CD14-positive monocyte (primary cell): ENCODE measurements around the gene STPG2. TPM values are rescaled to one million over a fixed set of nuclear protein-coding genes. Genes with fewer than 3 reads are reported as not detected.

Experiments used
- DNase-seq, 3 donors: peaks; one replicate each; pipeline ENCODE4 v3.0.0-alpha.2; 2011 to 2022
- H2AFZ ChIP-seq: 2 replicates; pipeline ENCODE4 v1.6.0; 2012; ENCODE audit warnings: mild to moderate bottlenecking, low read depth, low read length, inconsistent platforms; ENCODE audit not compliant: insufficient read depth, poor library complexity, severe bottlenecking
- H3K27ac ChIP-seq, 2 donors: 1 replicate in 1 of 2; 2 replicates in 1 of 2; pipeline ENCODE4 v1.5.1; 2012 to 2013; ENCODE audit warnings: low read length in 2 of 2, control low read depth in 1 of 2, inconsistent platforms in 1 of 2, low read depth in 1 of 2, mild to moderate bottlenecking in 1 of 2
- H3K27me3 ChIP-seq, 2 donors: one replicate each; pipeline versions ENCODE4 v1.6.0 to v1.6.1; 2011 to 2013; ENCODE audit warnings: low read length in 2 of 2; ENCODE audit not compliant: control insufficient read depth in 2 of 2, insufficient read depth in 2 of 2
- H3K36me3 ChIP-seq, 2 donors: replicated peaks in 1 of 2; 1 replicate in 1 of 2; 2 replicates in 1 of 2; pipeline versions ENCODE4 v1.5.1 to v1.6.1; 2012 to 2013; ENCODE audit warnings: low read length in 2 of 2, control low read depth in 1 of 2, inconsistent platforms in 1 of 2, mild to moderate bottlenecking in 1 of 2; ENCODE audit not compliant: insufficient read depth in 2 of 2, control insufficient read depth in 1 of 2
- H3K4me1 ChIP-seq, 2 donors: 1 replicate in 1 of 2; 2 replicates in 1 of 2; pipeline versions ENCODE4 v1.5.1 to v1.6.1; 2012 to 2013; ENCODE audit warnings: low read length in 2 of 2, control low read depth in 1 of 2, inconsistent platforms in 1 of 2, mild to moderate bottlenecking in 1 of 2, moderate library complexity in 1 of 2; ENCODE audit not compliant: insufficient read depth in 2 of 2, control insufficient read depth in 1 of 2
- H3K4me2 ChIP-seq: replicated peaks from 2 replicates; pipeline ENCODE3; 2012; ENCODE audit warnings: low read length, moderate library complexity, mild to moderate bottlenecking; ENCODE audit not compliant: poor library complexity, severe bottlenecking; ENCODE audit errors: extremely low read depth
- H3K4me3 ChIP-seq, 3 experiments: fragments of 200-600 bp in 1 of 3; sonication (generic) in 1 of 3; replicated peaks in 1 of 3; 1 replicate in 2 of 3; 2 replicates in 1 of 3; pipeline ENCODE4 v1.5.1; 2011 to 2013; ENCODE audit warnings: low read length in 3 of 3, mild to moderate bottlenecking in 3 of 3, control low read depth in 2 of 3, low read depth in 2 of 3, inconsistent platforms in 1 of 3, moderate library complexity in 1 of 3
- H3K79me2 ChIP-seq: 2 replicates; pipeline ENCODE4 v1.6.0; 2012; ENCODE audit warnings: mild to moderate bottlenecking, control low read depth, inconsistent platforms, low read length, moderate library complexity; ENCODE audit not compliant: insufficient read depth
- H3K9ac ChIP-seq: 2 replicates; pipeline ENCODE4 v1.6.0; 2017; ENCODE audit warnings: low read length, mild to moderate bottlenecking; ENCODE audit not compliant: insufficient read depth, poor library complexity, severe bottlenecking
- H3K9me3 ChIP-seq, 2 donors: replicated peaks in 1 of 2; 1 replicate in 1 of 2; 2 replicates in 1 of 2; pipeline versions ENCODE4 v1.5.1 to v1.6.1; 2012 to 2013; ENCODE audit warnings: low read length in 2 of 2, control low read depth in 1 of 2; ENCODE audit not compliant: control insufficient read depth in 1 of 2, insufficient read depth in 1 of 2
- H4K20me1 ChIP-seq: 2 replicates; pipeline ENCODE4 v1.6.0; 2012; ENCODE audit warnings: mild to moderate bottlenecking, low read length, control low read depth, moderate library complexity; ENCODE audit not compliant: insufficient read depth
- H3K27ac Mint-ChIP-seq, 7 donors: one replicate each; pipeline ENCODE4 v1.8.0; 2020; ENCODE audit warnings: mild to moderate bottlenecking in 7 of 7, mixed read lengths in 7 of 7, moderate library complexity in 6 of 7, inconsistent platforms in 2 of 7
- H3K27me3 Mint-ChIP-seq, 3 donors: one replicate each; pipeline ENCODE4 v1.8.0; 2021 to 2022; ENCODE audit warnings: low read depth in 3 of 3, mild to moderate bottlenecking in 3 of 3, mixed read lengths in 3 of 3, moderate library complexity in 3 of 3, inconsistent platforms in 1 of 3
- H3K36me3 Mint-ChIP-seq, 2 donors: one replicate each; pipeline ENCODE4 v1.8.0; 2020; ENCODE audit warnings: mixed read lengths in 2 of 2, inconsistent platforms in 1 of 2, mild to moderate bottlenecking in 1 of 2
- H3K4me1 Mint-ChIP-seq: one replicate; pipeline ENCODE4 v1.8.0; 2020; ENCODE audit warnings: mild to moderate bottlenecking, mixed read lengths
- H3K4me3 Mint-ChIP-seq, 2 donors: one replicate each; pipeline ENCODE4 v1.8.0; 2020; ENCODE audit warnings: mild to moderate bottlenecking in 2 of 2, mixed read lengths in 2 of 2, moderate library complexity in 1 of 2
- H3K9me3 Mint-ChIP-seq, 7 donors: one replicate each; pipeline ENCODE4 v1.8.0; 2020 to 2022; ENCODE audit warnings: mixed read lengths in 7 of 7, mild to moderate bottlenecking in 6 of 7, moderate library complexity in 6 of 7, inconsistent platforms in 2 of 7
- WGBS: methylation state at CpG from one replicate; pipeline ENCODE4 v1.1.5; 2013; ENCODE audit warnings: missing lambda C conversion rate; ENCODE audit not compliant: insufficient coverage; 5-methylcytosine and 5-hydroxymethylcytosine counted together
- intact Hi-C, 2 donors: fragments of 100-400 bp; cut with micrococcal nuclease; formaldehyde crosslinking; loops; one replicate each; pipeline versions ENCODE4 v1.15.0 to v1.15.1; 2023
- polyA plus RNA-seq, 3 donors: library from polyadenylated mRNA; depleted of rRNA in 1 of 3; unstranded in 2 of 3; stranded (reverse) in 1 of 3; fragments of 300-500 nt in 2 of 3; fragments of >200 nt in 1 of 3; fragmentation: Illumina TruSeq in 2 of 3; gene quantifications; 1 replicate in 2 of 3; 2 replicates in 1 of 3; pipeline ENCODE4 v1.2.3, GENCODE V29; 2012 to 2021
- TF ChIP-seq, protein P1 (sequence below): fragments of 200-600 bp; IDR thresholded peaks from one replicate; pipeline ENCODE4 v1.8.0; 2022; ENCODE audit warnings: antibody characterized with exemption, mild to moderate bottlenecking

STPG2 gene
- polyA plus RNA-seq, 3 donors, result 0.04 TPM; not detected in 2

DNA sequence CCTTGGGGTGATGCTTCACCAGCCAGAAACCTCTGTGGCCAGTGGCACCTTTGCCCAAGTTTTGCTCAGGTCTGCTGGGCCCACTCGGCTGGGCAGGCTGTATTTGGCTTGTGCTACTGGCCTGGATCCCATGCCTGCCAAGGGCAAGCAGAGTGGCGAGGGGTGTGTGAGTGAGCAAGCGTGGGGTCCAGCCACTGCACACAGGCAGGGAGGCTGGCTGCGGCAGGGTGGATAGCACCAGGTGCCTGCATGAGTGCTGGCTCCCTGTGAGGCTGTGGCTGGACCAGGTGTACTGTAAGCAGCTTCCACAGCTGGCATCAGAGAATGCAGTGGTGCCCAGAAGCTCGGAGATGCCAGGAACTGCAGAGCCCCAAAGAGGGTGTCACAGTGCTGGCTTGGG, 478.5 kb downstream of the STPG2 start:
- H3K36me3 Mint-ChIP-seq, result no peaks in the 10 kb centered on the region
- no peak overlapping the region for H3K4me3 Mint-ChIP-seq
- intact Hi-C loops, result no loop called here
- H3K9me3 Mint-ChIP-seq, result peaks cover 9 to 22% (median 16%) of the 10 kb centered on the region in 7 donors
- H4K20me1 ChIP-seq, result no peaks in the 10 kb centered on the region
- H3K4me1 Mint-ChIP-seq, result no peaks in the 10 kb centered on the region
- H3K4me2 ChIP-seq, result no peak overlapping the region
- no peak for DNase-seq
- no peak overlapping the region for H3K4me3 ChIP-seq
- H3K27ac Mint-ChIP-seq, result no peak overlapping the region
- H3K36me3 ChIP-seq, result no peaks in the 10 kb centered on the region
- 90% methylated on average over 5 of the region's 5 CpGs for WGBS
- no peak overlapping the region for H2AFZ ChIP-seq
- no peaks in the 10 kb centered on the region for H3K79me2 ChIP-seq
- no peak overlapping the region for H3K9ac ChIP-seq
- H3K27ac ChIP-seq, result no peak overlapping the region
- no peaks in the 10 kb centered on the region for H3K27me3 Mint-ChIP-seq
- TF ChIP-seq, protein P1, sequence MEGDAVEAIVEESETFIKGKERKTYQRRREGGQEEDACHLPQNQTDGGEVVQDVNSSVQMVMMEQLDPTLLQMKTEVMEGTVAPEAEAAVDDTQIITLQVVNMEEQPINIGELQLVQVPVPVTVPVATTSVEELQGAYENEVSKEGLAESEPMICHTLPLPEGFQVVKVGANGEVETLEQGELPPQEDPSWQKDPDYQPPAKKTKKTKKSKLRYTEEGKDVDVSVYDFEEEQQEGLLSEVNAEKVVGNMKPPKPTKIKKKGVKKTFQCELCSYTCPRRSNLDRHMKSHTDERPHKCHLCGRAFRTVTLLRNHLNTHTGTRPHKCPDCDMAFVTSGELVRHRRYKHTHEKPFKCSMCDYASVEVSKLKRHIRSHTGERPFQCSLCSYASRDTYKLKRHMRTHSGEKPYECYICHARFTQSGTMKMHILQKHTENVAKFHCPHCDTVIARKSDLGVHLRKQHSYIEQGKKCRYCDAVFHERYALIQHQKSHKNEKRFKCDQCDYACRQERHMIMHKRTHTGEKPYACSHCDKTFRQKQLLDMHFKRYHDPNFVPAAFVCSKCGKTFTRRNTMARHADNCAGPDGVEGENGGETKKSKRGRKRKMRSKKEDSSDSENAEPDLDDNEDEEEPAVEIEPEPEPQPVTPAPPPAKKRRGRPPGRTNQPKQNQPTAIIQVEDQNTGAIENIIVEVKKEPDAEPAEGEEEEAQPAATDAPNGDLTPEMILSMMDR, result no peak
- H3K9me3 ChIP-seq, result peaks cover 20 to 34% of the 10 kb centered on the region in 2 donors
- no peaks in the 10 kb centered on the region for H3K27me3 ChIP-seq
- no peaks in the 10 kb centered on the region for H3K4me1 ChIP-seq

DNA sequence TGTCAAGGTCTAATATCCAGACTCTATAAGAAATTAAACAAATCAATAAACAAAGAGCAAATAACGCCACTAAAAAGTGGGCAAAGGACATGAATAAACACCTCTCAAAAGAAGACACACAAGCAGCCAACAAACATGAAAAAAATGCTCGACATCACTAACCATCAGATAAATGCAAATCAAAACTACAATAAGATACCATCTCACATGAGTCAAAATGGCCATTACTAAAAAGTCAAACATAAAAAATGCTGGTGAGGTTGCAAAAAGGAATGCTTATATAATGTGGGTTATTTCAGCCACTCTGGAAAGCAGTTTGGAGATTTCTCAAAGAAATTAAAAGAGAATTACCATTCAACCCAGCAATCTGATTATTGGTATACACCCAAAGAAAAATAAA, 481.1 kb downstream of the STPG2 start:
- Mint-ChIP-seq H3K4me1 (no peaks in the 10 kb centered on the region), H3K4me3 (no peak overlapping the region), H3K27ac (no peak overlapping the region), H3K9me3 (peaks cover 8 to 22% (median 17%) of the 10 kb centered on the region in 7 donors), H3K36me3 (no peaks in the 10 kb centered on the region), H3K27me3 (no peaks in the 10 kb centered on the region)
- H3K9ac ChIP-seq, result no peak overlapping the region
- peaks cover 20 to 34% of the 10 kb centered on the region in 2 donors for H3K9me3 ChIP-seq
- H3K79me2 ChIP-seq, result no peaks in the 10 kb centered on the region
- H3K27me3 ChIP-seq, result no peaks in the 10 kb centered on the region
- H3K4me2 ChIP-seq, result no peak overlapping the region
- no peak overlapping the region for H3K4me3 ChIP-seq
- no peaks in the 10 kb centered on the region for H3K4me1 ChIP-seq
- H3K27ac ChIP-seq, result no peak overlapping the region
- 100% methylated on average over 1 of the region's 2 CpGs for WGBS
- intact Hi-C loops, result no loop called here
- DNase-seq, result no peak
- no peaks in the 10 kb centered on the region for H3K36me3 ChIP-seq
- TF ChIP-seq, protein P1, result no peak
- H2AFZ ChIP-seq, result no peak overlapping the region
- no peaks in the 10 kb centered on the region for H4K20me1 ChIP-seq
